ENCODE data around the gene ANAPC10.
"Not testable (repeated sequence)": the region's sequence is repeated elsewhere in the genome, so short reads cannot be mapped to it uniquely, and the experiment has no call there.

DNA sequence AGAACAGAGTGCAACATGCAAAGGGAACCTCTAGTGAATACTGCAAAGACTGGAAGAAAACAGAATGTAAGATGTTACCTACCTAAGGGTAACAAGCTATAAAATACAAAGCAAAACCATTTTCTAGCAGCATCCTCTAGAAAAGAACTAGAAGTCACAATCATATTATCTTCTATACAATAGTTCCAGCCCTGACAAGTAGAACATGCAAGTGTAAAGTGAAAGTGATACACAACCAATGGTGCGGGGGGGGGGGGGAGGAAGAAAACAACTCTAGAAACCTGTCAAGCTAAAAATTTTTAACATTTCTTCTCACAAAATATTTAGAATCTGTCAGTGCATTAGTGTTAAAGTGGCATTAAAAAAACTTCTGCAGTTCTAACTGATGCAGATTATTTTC, 38.2 kb upstream of the ANAPC10 start:
- not testable (repeated sequence) for TF ChIP-seq POLR2AphosphoS5 (IDR thresholded peaks at IDR 0.05; ENCODE audit: borderline replicate concordance, low read depth, low read length); EZH2 (IDR thresholded peaks at IDR 0.05); FOXP2 (optimal IDR thresholded peaks at IDR 0.05; ENCODE audit: control extremely low read depth, extremely low read length, insufficient read depth)
